HEK293T (cell line): ENCODE measurements around the gene SLC7A6.

Experiments
- FOXM1 ChIP-seq: fragments of 450-650 bp; IDR thresholded peaks from 2 replicates; pipeline ENCODE4 v1.6.1; 2017; ENCODE audit warnings: mild to moderate bottlenecking, borderline replicate concordance
- PKNOX1 ChIP-seq: fragments of 450-650 bp; IDR thresholded peaks from 2 replicates; pipeline ENCODE4 v1.6.1; 2016

- TF ChIP-seq PKNOX1 (no peak), FOXM1 (no peak)
Observed at GRCh38 chr16:68319185-68319908, 55.0 kb downstream of the SLC7A6 start.
